ENCODE results near the gene EIF4E2. TPM values are rescaled to one million over a fixed set of nuclear protein-coding genes. Genes with fewer than 3 reads are reported as not detected.
A peak's percentile ranks its signal among the peaks of the same experiment; 100 is the strongest.

Gene EIF4E2
- 49.1 TPM for total RNA-seq

- peak; percentile 96 for DNase-seq (ENCODE audit: low spot score)
These were observed at the start of gene EIF4E2, which contains the start of gene TIGD1 for GRCh38 chr2:232550354-232551249. EIF4E2 (plus strand) TSS chr2:232550689; CDS start chr2:232550725, 36 bp downstream. TIGD1 (minus strand) TSS chr2:232550557; CDS start chr2:232549882, 675 bp downstream.

GRCh38 chr2:232501331-232501771 lies 49.1 kb upstream of the EIF4E2 start:
- DNase-seq (ENCODE audit: low spot score), result no peak

- no peak for DNase-seq (ENCODE audit: low spot score)
These were observed 48.6 kb upstream of the EIF4E2 start for GRCh38 chr2:232501794-232502390.

GRCh38 chr2:232502511-232502910 lies 48.0 kb upstream of the EIF4E2 start:
- DNase-seq (ENCODE audit: low spot score), result no peak

GRCh38 chr2:232502911-232503808 lies 47.3 kb upstream of the EIF4E2 start:
- no peak for DNase-seq (ENCODE audit: low spot score)

- DNase-seq (ENCODE audit: low spot score), result no peak
These were observed 46.6 kb upstream of the EIF4E2 start for GRCh38 chr2:232503809-232504323.

- no peak for DNase-seq (ENCODE audit: low spot score)
These were observed 46.1 kb upstream of the EIF4E2 start for GRCh38 chr2:232504438-232504837.

- no peak for DNase-seq (ENCODE audit: low spot score)
These were observed 44.6 kb upstream of the EIF4E2 start for GRCh38 chr2:232505856-232506255.

GRCh38 chr2:232506709-232507108 lies 43.8 kb upstream of the EIF4E2 start:
- DNase-seq (ENCODE audit: low spot score), result no peak

GRCh38 chr2:232508251-232508650 lies 42.2 kb upstream of the EIF4E2 start:
- no peak for DNase-seq (ENCODE audit: low spot score)

- DNase-seq (ENCODE audit: low spot score), result no peak
These were observed 39.1 kb upstream of the EIF4E2 start for GRCh38 chr2:232511336-232511890.

- no peak for DNase-seq (ENCODE audit: low spot score)
These were observed 37.9 kb upstream of the EIF4E2 start for GRCh38 chr2:232512602-232513001.

GRCh38 chr2:232513353-232513752 lies 37.1 kb upstream of the EIF4E2 start:
- DNase-seq (ENCODE audit: low spot score), result no peak

- no peak for DNase-seq (ENCODE audit: low spot score)
These were observed 34.9 kb upstream of the EIF4E2 start for GRCh38 chr2:232515639-232516038.

GRCh38 chr2:232516551-232516950 lies 33.9 kb upstream of the EIF4E2 start:
- DNase-seq (ENCODE audit: low spot score), result no peak

- DNase-seq (ENCODE audit: low spot score), result no peak
These were observed 31.6 kb upstream of the EIF4E2 start for GRCh38 chr2:232518844-232519243.

GRCh38 chr2:232519581-232520438 lies 30.7 kb upstream of the EIF4E2 start, which contains the start of gene PRSS56:
PRSS56 (plus strand) TSS chr2:232520388; CDS start chr2:232520599, 211 bp downstream.
- no peak for DNase-seq (ENCODE audit: low spot score)

- no peak for DNase-seq (ENCODE audit: low spot score)
These were observed 30.0 kb upstream of the EIF4E2 start for GRCh38 chr2:232520489-232520888.

GRCh38 chr2:232521098-232521497 lies 29.4 kb upstream of the EIF4E2 start:
- no peak for DNase-seq (ENCODE audit: low spot score)

- DNase-seq (ENCODE audit: low spot score), result no peak
These were observed 28.4 kb upstream of the EIF4E2 start for GRCh38 chr2:232521959-232522622.

Data from ureter (tissue), 1 donor.